Mammary epithelial cell (primary cell): ENCODE data around the gene RASSF10.

Experiments
- EZH2 ChIP-seq: IDR thresholded peaks from 2 replicates; pipeline ENCODE4 v1.6.1; 2012; ENCODE audit warnings: low read length, inconsistent platforms, borderline replicate concordance
- TF ChIP-seq, protein P1 (sequence below), 2 donors: IDR thresholded peaks in 1 of 2; conservative IDR thresholded peaks in 1 of 2; 2 replicates each; pipeline ENCODE4 v1.5.1; 2011 to 2012; ENCODE audit warnings: inconsistent platforms in 2 of 2, low read length in 2 of 2, mild to moderate bottlenecking in 2 of 2, control low read depth in 1 of 2, low read depth in 1 of 2; ENCODE audit not compliant: insufficient read depth in 1 of 2; ENCODE audit errors: extremely low read depth in 1 of 2

DNA sequence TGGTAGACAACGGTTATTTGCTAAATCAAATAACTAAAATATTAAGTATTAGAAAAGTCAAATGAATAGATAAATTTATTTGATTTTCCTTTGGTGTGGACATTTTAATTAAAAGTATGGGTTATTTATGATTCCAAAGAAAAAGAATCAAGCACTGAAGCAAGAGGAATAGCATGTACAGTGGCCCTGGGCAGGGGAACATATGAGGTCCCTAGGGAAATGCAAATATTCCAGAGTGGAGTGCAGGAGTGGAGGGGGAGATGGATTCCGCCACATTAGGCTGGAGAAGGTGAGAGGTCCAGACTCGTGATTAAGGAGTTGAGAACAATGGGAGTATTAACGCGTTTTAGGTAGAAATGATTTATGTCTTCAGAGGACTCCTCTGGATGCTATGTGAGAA, 30.0 kb downstream of the RASSF10 start:
- TF ChIP-seq, protein P1, sequence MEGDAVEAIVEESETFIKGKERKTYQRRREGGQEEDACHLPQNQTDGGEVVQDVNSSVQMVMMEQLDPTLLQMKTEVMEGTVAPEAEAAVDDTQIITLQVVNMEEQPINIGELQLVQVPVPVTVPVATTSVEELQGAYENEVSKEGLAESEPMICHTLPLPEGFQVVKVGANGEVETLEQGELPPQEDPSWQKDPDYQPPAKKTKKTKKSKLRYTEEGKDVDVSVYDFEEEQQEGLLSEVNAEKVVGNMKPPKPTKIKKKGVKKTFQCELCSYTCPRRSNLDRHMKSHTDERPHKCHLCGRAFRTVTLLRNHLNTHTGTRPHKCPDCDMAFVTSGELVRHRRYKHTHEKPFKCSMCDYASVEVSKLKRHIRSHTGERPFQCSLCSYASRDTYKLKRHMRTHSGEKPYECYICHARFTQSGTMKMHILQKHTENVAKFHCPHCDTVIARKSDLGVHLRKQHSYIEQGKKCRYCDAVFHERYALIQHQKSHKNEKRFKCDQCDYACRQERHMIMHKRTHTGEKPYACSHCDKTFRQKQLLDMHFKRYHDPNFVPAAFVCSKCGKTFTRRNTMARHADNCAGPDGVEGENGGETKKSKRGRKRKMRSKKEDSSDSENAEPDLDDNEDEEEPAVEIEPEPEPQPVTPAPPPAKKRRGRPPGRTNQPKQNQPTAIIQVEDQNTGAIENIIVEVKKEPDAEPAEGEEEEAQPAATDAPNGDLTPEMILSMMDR (conservative IDR thresholded peaks at IDR 0.05 in 1 of 2, IDR thresholded peaks at IDR 0.05 in 1 of 2; ENCODE audit: extremely low read depth in 1 of 2, insufficient read depth in 1 of 2, low read depth in 1 of 2, low read length in 2 of 2), result no peak
- no peak for TF ChIP-seq EZH2
